SK-N-SH treated with all-trans-retinoic acid at 6 μM for 48 hours (cell line): ENCODE results near the gene NPRL2.

ENCODE experiments used
- ATAC-seq: fragments of 200-7000 bp; cut with Tn5 transposase; 3 replicates; pipeline ENCODE4 v1.9.1; 2020; ENCODE audit warnings: mild to moderate bottlenecking, moderate library complexity
- BACH2 ChIP-seq: fragments of 250-450 bp; sonication (Bioruptor Pico); IDR thresholded peaks from 2 replicates; pipeline ENCODE4 v1.9.0; 2021; ENCODE audit warnings: mild to moderate bottlenecking, borderline replicate concordance
- ESRRG ChIP-seq: fragments of 250-450 bp; sonication (Bioruptor Pico); IDR thresholded peaks from 2 replicates; pipeline ENCODE4 v1.6.1; 2021; ENCODE audit warnings: mild to moderate bottlenecking
- GLIS3 ChIP-seq: fragments of 250-450 bp; sonication (Bioruptor Pico); IDR thresholded peaks from 2 replicates; pipeline ENCODE4 v1.5.0; 2020; ENCODE audit warnings: mild to moderate bottlenecking, moderate library complexity
- PATZ1 ChIP-seq: fragments of 250-450 bp; sonication (Bioruptor Pico); IDR thresholded peaks from 2 replicates; pipeline ENCODE4 v1.8.0; 2020; ENCODE audit warnings: mild to moderate bottlenecking, moderate library complexity, borderline replicate concordance
- POU6F1 ChIP-seq: fragments of 250-450 bp; sonication (Bioruptor Pico); IDR thresholded peaks from 2 replicates; pipeline ENCODE4 v1.8.0; 2021; ENCODE audit warnings: low read depth, mild to moderate bottlenecking, moderate library complexity, borderline replicate concordance
- RARB ChIP-seq: fragments of 250-450 bp; sonication (Bioruptor Pico); IDR thresholded peaks from 2 replicates; pipeline ENCODE4 v1.8.0; 2021; ENCODE audit warnings: mild to moderate bottlenecking, moderate library complexity
- SNAI2 ChIP-seq: fragments of 250-450 bp; sonication (Bioruptor Pico); IDR thresholded peaks from 2 replicates; pipeline ENCODE4 v1.5.0; 2020; ENCODE audit warnings: mild to moderate bottlenecking, moderate library complexity
- TCF4 ChIP-seq: fragments of 250-450 bp; sonication (Bioruptor Pico); IDR thresholded peaks from 2 replicates; pipeline ENCODE4 v1.8.0; 2021; ENCODE audit warnings: mild to moderate bottlenecking, moderate library complexity, borderline replicate concordance
- TOX ChIP-seq: fragments of 250-450 bp; sonication (Bioruptor Pico); IDR thresholded peaks from 2 replicates; pipeline ENCODE4 v1.8.0; 2021; ENCODE audit warnings: mild to moderate bottlenecking, moderate library complexity, borderline replicate concordance
- TSHZ2 ChIP-seq: fragments of 250-450 bp; sonication (Bioruptor Pico); IDR thresholded peaks from 2 replicates; pipeline ENCODE4 v1.5.0; 2020; ENCODE audit warnings: mild to moderate bottlenecking, moderate library complexity
- ZC3H10 ChIP-seq: fragments of 250-450 bp; sonication (Bioruptor Pico); IDR thresholded peaks from 2 replicates; pipeline ENCODE4 v1.5.1; 2021; ENCODE audit warnings: mild to moderate bottlenecking, moderate library complexity
- ZFP3 ChIP-seq: fragments of 250-450 bp; sonication (Bioruptor Pico); IDR thresholded peaks from 2 replicates; pipeline ENCODE4 v1.5.0; 2020; ENCODE audit warnings: mild to moderate bottlenecking, moderate library complexity
- ZFP30 ChIP-seq: fragments of 450-650 bp; formaldehyde crosslinking; IDR thresholded peaks from 2 replicates; pipeline ENCODE4 v1.5.0; 2022; ENCODE audit warnings: mild to moderate bottlenecking, moderate library complexity
- ZNF565 ChIP-seq: fragments of 450-650 bp; formaldehyde crosslinking; conservative IDR thresholded peaks from 2 replicates; pipeline ENCODE4 v1.5.0; 2020; ENCODE audit warnings: low read depth, mild to moderate bottlenecking, moderate library complexity
- ZNF70 ChIP-seq: fragments of 450-650 bp; formaldehyde crosslinking; IDR thresholded peaks from 2 replicates; pipeline ENCODE4 v1.5.0; 2020; ENCODE audit warnings: mild to moderate bottlenecking, moderate library complexity
- ZNF8 ChIP-seq: fragments of 450-650 bp; formaldehyde crosslinking; IDR thresholded peaks from 2 replicates; pipeline ENCODE4 v1.5.0; 2020; ENCODE audit warnings: mild to moderate bottlenecking, moderate library complexity

Gene NPRL2

GRCh38 chr3:50333744-50334328, 16.7 kb downstream of the NPRL2 start:
- no peak for ATAC-seq
- TF ChIP-seq ZNF8 (CRISPR knock-in tag) (no peak), BACH2 (no peak), ZC3H10 (CRISPR knock-in tag) (no peak), GLIS3 (CRISPR knock-in tag) (no peak), TCF4 (CRISPR knock-in tag) (no peak), SNAI2 (CRISPR knock-in tag) (no peak), ZFP30 (CRISPR knock-in tag) (no peak), POU6F1 (CRISPR knock-in tag) (no peak), ZFP3 (CRISPR knock-in tag) (no peak), TOX (CRISPR knock-in tag) (no peak), ZNF565 (CRISPR knock-in tag) (no peak)

GRCh38 chr3:50331364-50331907, 19.1 kb downstream of the NPRL2 start:
- no peak for TF ChIP-seq ZFP3 (CRISPR knock-in tag)
- no peak for TF ChIP-seq BACH2
- TF ChIP-seq RARB (CRISPR knock-in tag), result no peak
- TF ChIP-seq TSHZ2, result no peak
- no peak for TF ChIP-seq ESRRG (CRISPR knock-in tag)
- no peak for TF ChIP-seq ZNF565 (CRISPR knock-in tag)
- no peak for TF ChIP-seq SNAI2 (CRISPR knock-in tag)
- TF ChIP-seq ZFP30 (CRISPR knock-in tag), result no peak
- no peak for ATAC-seq

GRCh38 chr3:50330330-50330729, 20.2 kb downstream of the NPRL2 start:
- no peak for TF ChIP-seq PATZ1 (CRISPR knock-in tag)
- TF ChIP-seq ZNF565 (CRISPR knock-in tag), result no peak
- TF ChIP-seq TSHZ2, result no peak
- TF ChIP-seq POU6F1 (CRISPR knock-in tag), result no peak
- TF ChIP-seq ZNF70 (CRISPR knock-in tag), result no peak
- TF ChIP-seq, all 23 proteins: peak for 0
- no peak for ATAC-seq
